ENCODE measurements around the gene CHPF2.

GRCh38 chr7:151282111-151282510 is 49.8 kb downstream of the CHPF2 start:
- TF ChIP-seq YY1 (tag by site-specific recombination; IDR thresholded peaks at IDR 0.05): no peak
- TF ChIP-seq ZBTB48 (tag by site-specific recombination; IDR thresholded peaks at IDR 0.05): no peak
- TF ChIP-seq CTCF (tag by site-specific recombination; IDR thresholded peaks at IDR 0.05): no peak
- TF ChIP-seq ZNF707 (tag by site-specific recombination; IDR thresholded peaks at IDR 0.05): no peak
- TF ChIP-seq ZNF433 (tag by site-specific recombination; IDR thresholded peaks at IDR 0.05; ENCODE audit: low read depth): no peak
- TF ChIP-seq ZSCAN18 (tag by site-specific recombination; IDR thresholded peaks at IDR 0.05): no peak
- TF ChIP-seq HIC1 (tag by site-specific recombination; IDR thresholded peaks at IDR 0.05): no peak
- TF ChIP-seq ZBTB10 (tag by site-specific recombination; IDR thresholded peaks at IDR 0.05): no peak
